PC-3 (cell line): ENCODE data around the gene SERPINE2.

Experiments used
- CTCF ChIP-seq: fragments of 300-600 bp; sonication (generic); conservative IDR thresholded peaks from 2 replicates; pipeline ENCODE4 v1.5.1; 2017; ENCODE audit warnings: antibody characterized with exemption, low read depth, mild to moderate bottlenecking, low read length
- EZH2phosphoT487 ChIP-seq: fragments of 300-600 bp; sonication (generic); IDR thresholded peaks from 2 replicates; pipeline ENCODE4 v1.6.1; 2018; ENCODE audit warnings: mild to moderate bottlenecking, antibody characterized with exemption, low read length, borderline replicate concordance

GRCh38 chr2:224040753-224041152, 1.7 kb upstream of the SERPINE2 start:
- no peak for TF ChIP-seq CTCF
- TF ChIP-seq EZH2phosphoT487: no peak
